NT2/D1 (cell line): Measurements from ENCODE around the gene SALL3.

Source experiments
- DNase-seq: peaks from one replicate; pipeline ENCODE4 v3.0.0-alpha.2; 2011; ENCODE audit warnings: low read depth, low spot score
- H3K27me3 ChIP-seq: 2 replicates; pipeline ENCODE4 v1.6.0; 2011; ENCODE audit warnings: mild to moderate bottlenecking; ENCODE audit not compliant: insufficient read length, insufficient read depth
- H3K36me3 ChIP-seq: 2 replicates; pipeline ENCODE4 v1.6.1; 2011; ENCODE audit warnings: mild to moderate bottlenecking, low read length, mixed read lengths; ENCODE audit not compliant: insufficient read depth, insufficient read length
- H3K4me1 ChIP-seq: 2 replicates; pipeline ENCODE4 v1.5.1; 2011; ENCODE audit not compliant: insufficient read depth, insufficient read length
- H3K4me3 ChIP-seq: 2 replicates; pipeline ENCODE4 v1.5.1; 2011; ENCODE audit warnings: low read depth; ENCODE audit not compliant: insufficient read length
- H3K9ac ChIP-seq: 2 replicates; pipeline ENCODE4 v1.6.0; 2011; ENCODE audit warnings: low read depth; ENCODE audit not compliant: insufficient read length
- H3K9me3 ChIP-seq: 2 replicates; pipeline ENCODE4 v1.5.1; 2011; ENCODE audit warnings: mild to moderate bottlenecking, low read length; ENCODE audit not compliant: insufficient read depth
- SUZ12 ChIP-seq: IDR thresholded peaks from 2 replicates; pipeline ENCODE4 v1.6.1; 2011; ENCODE audit not compliant: insufficient read length, insufficient read depth; ENCODE audit errors: extremely low read depth
- YY1 ChIP-seq: IDR thresholded peaks from 2 replicates; pipeline ENCODE4 v1.6.1; 2011; ENCODE audit not compliant: insufficient read length, insufficient read depth
- ZNF274 ChIP-seq: IDR thresholded peaks from 2 replicates; pipeline ENCODE4 v1.6.1; 2011; ENCODE audit warnings: mild to moderate bottlenecking, low read depth, low read length

SALL3 gene

DNA sequence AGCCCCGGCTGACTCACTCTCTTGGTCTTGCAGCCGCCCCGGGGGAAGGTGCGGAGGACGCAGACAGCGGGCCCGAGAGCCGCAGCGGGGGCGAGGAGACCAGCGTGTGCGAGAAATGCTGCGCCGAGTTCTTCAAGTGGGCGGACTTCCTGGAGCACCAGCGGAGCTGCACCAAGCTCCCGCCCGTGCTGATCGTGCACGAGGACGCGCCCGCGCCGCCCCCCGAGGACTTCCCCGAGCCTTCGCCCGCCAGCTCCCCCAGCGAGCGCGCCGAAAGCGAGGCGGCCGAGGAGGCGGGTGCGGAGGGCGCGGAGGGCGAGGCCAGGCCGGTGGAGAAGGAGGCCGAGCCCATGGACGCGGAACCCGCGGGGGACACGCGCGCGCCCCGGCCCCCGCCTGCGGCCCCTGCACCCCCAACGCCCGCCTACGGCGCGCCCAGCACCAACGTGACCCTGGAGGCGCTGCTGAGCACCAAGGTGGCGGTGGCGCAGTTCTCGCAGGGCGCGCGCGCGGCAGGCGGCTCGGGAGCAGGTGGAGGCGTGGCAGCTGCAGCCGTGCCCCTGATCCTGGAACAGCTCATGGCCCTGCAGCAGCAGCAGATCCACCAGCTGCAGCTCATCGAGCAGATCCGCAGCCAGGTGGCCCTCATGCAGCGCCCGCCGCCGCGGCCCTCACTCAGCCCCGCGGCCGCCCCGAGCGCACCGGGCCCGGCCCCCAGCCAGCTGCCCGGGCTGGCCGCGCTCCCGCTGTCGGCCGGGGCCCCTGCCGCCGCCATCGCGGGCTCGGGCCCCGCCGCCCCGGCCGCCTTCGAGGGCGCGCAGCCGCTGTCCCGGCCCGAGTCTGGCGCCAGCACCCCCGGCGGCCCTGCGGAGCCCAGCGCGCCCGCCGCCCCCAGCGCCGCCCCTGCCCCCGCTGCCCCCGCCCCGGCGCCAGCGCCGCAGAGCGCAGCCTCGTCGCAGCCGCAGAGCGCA lies 12.7 kb downstream of the SALL3 start:
- TF ChIP-seq SUZ12 = no peak
- TF ChIP-seq ZNF274 = no peak
- no peak for TF ChIP-seq YY1
- no peak for DNase-seq
- H3K4me1 ChIP-seq = peaks cover 14% of the 10 kb centered on the region
- peaks cover 52% of the 10 kb centered on the region for H3K36me3 ChIP-seq
- no peak overlapping the region for H3K4me3 ChIP-seq
- no peaks in the 10 kb centered on the region for H3K27me3 ChIP-seq
- H3K9ac ChIP-seq = no peak overlapping the region
- H3K9me3 ChIP-seq = no peaks in the 10 kb centered on the region

DNA sequence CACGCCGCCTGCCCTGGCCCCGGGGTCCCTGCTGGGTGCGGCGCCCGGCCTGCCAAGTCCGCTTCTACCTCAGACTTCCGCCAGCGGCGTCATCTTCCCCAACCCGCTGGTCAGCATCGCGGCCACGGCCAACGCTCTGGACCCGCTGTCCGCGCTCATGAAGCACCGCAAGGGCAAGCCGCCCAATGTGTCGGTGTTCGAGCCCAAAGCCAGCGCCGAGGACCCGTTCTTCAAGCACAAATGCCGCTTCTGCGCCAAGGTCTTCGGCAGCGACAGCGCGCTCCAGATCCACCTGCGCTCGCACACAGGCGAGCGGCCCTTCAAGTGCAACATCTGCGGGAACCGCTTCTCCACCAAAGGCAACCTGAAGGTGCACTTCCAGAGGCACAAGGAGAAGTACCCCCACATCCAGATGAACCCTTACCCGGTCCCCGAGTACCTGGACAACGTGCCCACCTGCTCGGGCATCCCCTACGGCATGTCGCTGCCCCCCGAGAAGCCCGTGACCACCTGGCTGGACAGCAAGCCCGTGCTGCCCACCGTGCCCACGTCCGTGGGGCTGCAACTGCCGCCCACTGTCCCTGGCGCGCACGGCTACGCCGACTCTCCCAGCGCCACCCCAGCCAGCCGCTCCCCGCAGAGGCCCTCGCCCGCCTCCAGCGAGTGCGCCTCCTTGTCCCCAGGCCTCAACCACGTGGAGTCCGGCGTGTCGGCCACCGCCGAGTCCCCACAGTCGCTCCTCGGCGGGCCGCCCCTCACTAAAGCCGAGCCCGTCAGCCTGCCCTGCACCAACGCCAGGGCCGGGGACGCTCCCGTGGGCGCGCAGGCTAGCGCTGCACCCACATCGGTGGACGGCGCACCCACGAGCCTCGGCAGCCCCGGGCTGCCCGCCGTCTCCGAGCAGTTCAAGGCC lies 13.7 kb downstream of the SALL3 start:
- Histone ChIP-seq H3K36me3 (peaks cover 61% of the 10 kb centered on the region), H3K4me3 (no peak overlapping the region), H3K9me3 (no peaks in the 10 kb centered on the region), H3K4me1 (peaks cover 14% of the 10 kb centered on the region), H3K27me3 (no peaks in the 10 kb centered on the region), H3K9ac (no peak overlapping the region)
- TF ChIP-seq ZNF274 (no peak), YY1 (no peak), SUZ12 (no peak)
- no peak for DNase-seq

DNA sequence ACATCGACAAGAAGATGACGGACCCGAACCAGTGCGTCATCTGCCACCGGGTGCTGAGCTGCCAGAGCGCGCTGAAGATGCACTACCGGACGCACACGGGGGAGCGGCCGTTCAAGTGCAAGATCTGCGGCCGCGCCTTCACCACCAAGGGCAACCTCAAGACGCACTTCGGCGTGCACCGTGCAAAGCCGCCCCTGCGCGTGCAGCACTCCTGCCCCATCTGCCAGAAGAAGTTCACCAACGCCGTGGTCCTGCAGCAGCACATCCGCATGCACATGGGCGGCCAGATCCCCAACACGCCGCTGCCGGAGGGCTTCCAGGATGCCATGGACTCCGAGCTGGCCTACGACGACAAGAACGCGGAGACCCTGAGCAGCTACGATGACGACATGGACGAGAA lies 14.4 kb downstream of the SALL3 start:
- no peak for DNase-seq
- peaks cover 68% of the 10 kb centered on the region for H3K36me3 ChIP-seq
- H3K9ac ChIP-seq = no peak overlapping the region
- no peaks in the 10 kb centered on the region for H3K27me3 ChIP-seq
- H3K9me3 ChIP-seq = no peaks in the 10 kb centered on the region
- H3K4me3 ChIP-seq = no peak overlapping the region
- TF ChIP-seq SUZ12 (no peak), YY1 (no peak), ZNF274 (no peak)
- peaks cover 16% of the 10 kb centered on the region for H3K4me1 ChIP-seq

DNA sequence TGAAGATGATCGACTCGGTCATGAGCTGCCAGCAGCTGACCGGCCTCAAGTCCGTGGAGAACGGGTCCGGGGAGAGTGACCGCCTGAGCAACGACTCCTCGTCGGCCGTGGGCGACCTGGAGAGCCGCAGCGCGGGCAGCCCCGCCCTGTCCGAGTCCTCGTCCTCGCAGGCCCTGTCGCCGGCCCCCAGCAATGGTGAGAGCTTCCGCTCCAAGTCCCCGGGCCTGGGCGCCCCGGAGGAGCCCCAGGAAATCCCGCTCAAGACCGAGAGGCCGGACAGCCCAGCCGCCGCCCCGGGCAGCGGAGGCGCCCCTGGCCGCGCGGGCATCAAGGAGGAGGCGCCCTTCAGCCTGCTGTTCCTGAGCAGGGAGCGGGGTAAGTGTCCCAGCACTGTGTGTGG lies 14.9 kb downstream of the SALL3 start:
- H3K9me3 ChIP-seq = no peaks in the 10 kb centered on the region
- H3K27me3 ChIP-seq = no peaks in the 10 kb centered on the region
- TF ChIP-seq ZNF274 (no peak), SUZ12 (no peak), YY1 (no peak)
- peaks cover 74% of the 10 kb centered on the region for H3K36me3 ChIP-seq
- peaks cover 16% of the 10 kb centered on the region for H3K4me1 ChIP-seq
- no peak for DNase-seq
- no peak overlapping the region for H3K4me3 ChIP-seq
- no peak overlapping the region for H3K9ac ChIP-seq

DNA sequence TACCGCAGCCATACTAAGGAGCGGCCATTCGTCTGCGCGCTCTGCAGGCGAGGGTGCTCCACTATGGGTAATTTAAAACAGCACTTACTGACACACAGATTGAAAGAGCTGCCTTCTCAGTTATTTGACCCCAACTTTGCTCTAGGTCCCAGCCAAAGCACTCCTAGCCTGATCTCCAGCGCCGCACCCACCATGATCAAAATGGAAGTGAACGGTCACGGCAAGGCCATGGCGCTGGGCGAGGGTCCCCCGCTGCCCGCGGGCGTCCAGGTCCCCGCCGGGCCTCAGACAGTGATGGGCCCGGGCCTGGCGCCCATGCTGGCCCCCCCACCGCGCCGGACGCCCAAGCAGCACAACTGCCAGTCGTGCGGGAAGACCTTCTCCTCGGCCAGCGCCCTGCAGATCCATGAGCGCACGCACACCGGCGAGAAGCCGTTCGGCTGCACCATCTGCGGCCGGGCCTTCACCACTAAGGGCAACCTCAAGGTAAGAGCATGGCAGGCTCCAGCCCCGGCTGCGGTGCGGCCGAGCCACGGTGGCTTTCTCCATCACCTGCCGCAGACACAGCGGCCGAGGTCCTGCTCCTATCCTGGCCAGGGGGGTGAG lies 15.5 kb downstream of the SALL3 start:
- no peaks in the 10 kb centered on the region for H3K9me3 ChIP-seq
- peaks cover 16% of the 10 kb centered on the region for H3K4me1 ChIP-seq
- H3K36me3 ChIP-seq = peaks cover 79% of the 10 kb centered on the region
- no peaks in the 10 kb centered on the region for H3K27me3 ChIP-seq
- no peak overlapping the region for H3K4me3 ChIP-seq
- DNase-seq = no peak
- TF ChIP-seq ZNF274 (no peak), SUZ12 (no peak), YY1 (no peak)
- H3K9ac ChIP-seq = peak overlapping the region; percentile 21

DNA sequence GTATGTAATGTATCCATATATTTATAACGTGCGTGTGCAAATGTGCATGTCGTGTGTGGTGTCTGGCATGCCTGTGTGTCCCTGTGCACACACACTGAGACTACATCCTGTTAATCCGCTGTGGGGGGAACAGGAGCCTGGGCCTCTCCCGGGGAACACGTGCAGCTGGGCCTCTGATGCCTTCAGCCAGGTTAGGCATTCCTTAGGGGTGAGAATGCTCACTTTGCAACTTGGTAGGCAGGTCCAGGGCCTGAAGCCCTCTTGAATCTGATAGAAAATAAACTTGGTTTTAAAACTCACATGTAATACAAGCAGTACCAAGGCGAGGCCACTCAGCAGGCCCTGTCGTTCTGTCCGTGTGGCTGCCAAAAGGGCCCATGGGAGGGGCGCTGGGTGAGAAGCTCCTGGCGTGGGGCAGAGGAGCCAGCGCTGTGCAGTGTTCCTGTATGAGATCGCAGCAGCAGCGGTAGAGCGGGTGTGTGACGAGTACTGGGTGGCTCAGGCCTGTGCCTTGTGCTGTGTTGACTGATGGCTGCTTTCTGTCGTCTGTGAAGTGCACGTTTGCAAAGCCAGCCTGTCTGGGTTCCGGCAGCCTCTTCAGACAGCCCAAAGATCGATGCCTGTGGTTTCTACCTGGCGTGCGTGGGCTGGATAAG lies 16.2 kb downstream of the SALL3 start:
- H3K9me3 ChIP-seq = no peaks in the 10 kb centered on the region
- H3K4me1 ChIP-seq = peaks cover 16% of the 10 kb centered on the region
- TF ChIP-seq ZNF274 = no peak
- TF ChIP-seq SUZ12 = no peak
- TF ChIP-seq YY1 = no peak
- no peak overlapping the region for H3K9ac ChIP-seq
- no peaks in the 10 kb centered on the region for H3K27me3 ChIP-seq
- no peak for DNase-seq
- peaks cover 87% of the 10 kb centered on the region for H3K36me3 ChIP-seq
- H3K4me3 ChIP-seq = no peak overlapping the region
